SK-N-SH (cell line): ENCODE data around the gene CXADR.

Experiments
- CTCF ChIP-seq: fragments of 200-600 bp; sonication (generic); IDR thresholded peaks from 2 replicates; pipeline ENCODE4 v1.6.1; 2017; ENCODE audit warnings: antibody characterized with exemption, mild to moderate bottlenecking, moderate library complexity
- EP300 ChIP-seq, 2 experiments: IDR thresholded peaks; 2 replicates each; pipeline versions ENCODE4 v1.4.0 to v1.6.1; 2012; ENCODE audit warnings: borderline replicate concordance in 1 of 2, low read depth in 1 of 2, low read length in 1 of 2
- FOXM1 ChIP-seq: IDR thresholded peaks from 2 replicates; pipeline ENCODE4 v1.4.0; 2012; ENCODE audit warnings: low read depth, mild to moderate bottlenecking
- JUND ChIP-seq: IDR thresholded peaks from 2 replicates; pipeline ENCODE4 v1.4.0; 2012
- REST ChIP-seq: IDR thresholded peaks from 2 replicates; pipeline ENCODE4 v1.6.1; 2012; ENCODE audit warnings: mild to moderate bottlenecking, low read depth, low read length, moderate library complexity
- SIN3A ChIP-seq: IDR thresholded peaks from 2 replicates; pipeline ENCODE4 v1.6.1; 2012; ENCODE audit warnings: low read depth, mild to moderate bottlenecking, low read length, moderate library complexity, borderline replicate concordance
- TAF1 ChIP-seq: IDR thresholded peaks from 2 replicates; pipeline ENCODE4 v1.6.1; 2012; ENCODE audit warnings: low read depth, mild to moderate bottlenecking, low read length, moderate library complexity, borderline replicate concordance
- USF1 ChIP-seq: IDR thresholded peaks from 2 replicates; pipeline ENCODE4 v1.4.0; 2012; ENCODE audit warnings: low read depth, borderline replicate concordance
- USF2 ChIP-seq: fragments of 150-350 bp; IDR thresholded peaks from 2 replicates; pipeline ENCODE4 v1.6.1; 2017; ENCODE audit warnings: antibody characterized with exemption, low read length, low read depth, borderline replicate concordance
- YY1 ChIP-seq: IDR thresholded peaks from 2 replicates; pipeline ENCODE4 v1.4.0; 2012; ENCODE audit warnings: low read depth, mild to moderate bottlenecking

- TF ChIP-seq USF2 (no peak), CTCF (no peak), FOXM1 (no peak), JUND (no peak), REST (no peak), YY1 (no peak), USF1 (no peak), EP300 (IDR thresholded peaks at IDR 0.05; ENCODE audit: borderline replicate concordance in 1 of 2, low read depth in 1 of 2, low read length in 1 of 2) (no peak), SIN3A (no peak), TAF1 (no peak)
Measured at GRCh38 chr21:17488620-17489019, 24.2 kb upstream of the CXADR start.
